GM18507 (cell line): ENCODE data around the gene PDK2.
A peak's percentile ranks its signal among the peaks of the same experiment; 100 is the strongest.

Source experiments
- DNase-seq: peaks from one replicate; pipeline ENCODE4 v3.0.0; 2011; ENCODE audit warnings: low read depth; ENCODE audit not compliant: insufficient read length; ENCODE audit errors: extremely low spot score
- FAIRE-seq: peaks from 2 replicates; lab custom pipeline; 2011; peaks lifted over from hg19 to GRCh38; lab: Jason Lieb, UNC

Gene PDK2

DNA sequence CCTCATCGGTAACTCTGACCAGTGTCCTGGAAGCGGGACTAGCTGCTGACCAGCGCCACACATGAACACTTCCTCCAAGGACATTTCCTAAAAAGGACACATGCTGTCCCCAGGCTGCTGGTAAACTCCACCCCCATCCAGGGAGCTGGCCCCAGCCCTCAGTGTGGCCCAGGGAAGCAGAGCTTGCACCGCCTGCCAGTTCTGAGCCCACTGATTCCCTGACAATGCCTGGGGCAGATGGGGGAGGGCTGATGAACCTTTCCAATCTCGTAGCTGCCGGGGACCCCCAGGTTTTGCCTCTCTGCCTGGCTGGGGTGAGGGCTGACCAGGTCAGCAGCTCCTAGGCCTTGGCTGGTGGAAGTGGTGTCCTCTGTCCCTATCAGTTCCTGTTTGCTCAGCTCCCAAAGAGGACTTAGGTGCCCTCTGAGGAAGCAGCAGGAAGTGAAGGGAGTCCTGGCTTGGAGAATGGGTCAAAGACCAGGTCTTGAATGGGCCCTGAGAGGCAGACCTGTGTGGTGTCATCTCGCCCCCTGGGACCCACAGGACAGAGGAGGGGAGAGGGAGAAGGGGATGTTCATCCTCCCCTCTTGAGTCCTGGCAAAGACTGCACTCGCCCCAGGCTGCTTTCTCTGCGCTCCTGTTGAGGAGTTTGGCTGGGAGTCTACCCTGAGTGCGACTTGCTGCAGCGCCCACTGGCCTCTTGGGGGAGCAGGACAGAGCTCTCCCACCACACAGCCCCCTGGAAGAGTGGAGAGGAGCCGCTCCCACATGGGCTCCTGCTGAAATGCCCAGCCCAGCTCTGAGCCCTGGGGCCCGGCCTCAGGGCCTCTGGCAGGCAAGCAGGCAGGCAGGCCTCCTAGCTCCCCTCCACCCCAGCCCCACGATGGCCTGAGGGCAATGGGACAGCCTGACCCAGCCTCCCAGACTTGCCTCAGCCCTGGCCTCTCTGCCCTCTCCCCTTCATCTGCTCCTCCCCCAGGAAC, 16.8 kb downstream of the PDK2 start:
- no peak for FAIRE-seq
- DNase-seq = no peak

DNA sequence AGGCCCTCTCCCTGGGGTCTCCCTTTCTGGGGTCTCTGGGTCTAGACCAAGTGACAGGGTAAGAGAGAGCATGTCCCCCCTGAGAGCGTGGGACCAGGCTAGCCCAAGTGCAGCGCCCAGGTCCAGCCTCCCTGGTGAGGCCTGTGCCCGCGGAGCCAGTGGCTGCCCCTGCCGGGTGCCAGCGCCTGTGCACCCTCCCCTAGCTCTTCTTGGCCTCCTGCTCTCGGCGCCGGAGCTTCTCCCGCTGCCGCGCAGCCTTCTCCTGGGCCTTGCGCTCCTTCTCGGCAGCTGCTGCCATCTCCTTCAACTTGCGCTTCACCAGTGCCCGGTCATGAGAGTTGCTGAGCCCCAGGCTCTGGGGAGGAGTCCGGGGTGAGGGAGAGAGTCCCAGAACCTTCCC, 17.5 kb downstream of the PDK2 start:
- FAIRE-seq = no peak

GRCh38 chr17:50113624-50114320, 18.6 kb downstream of the PDK2 start:
- DNase-seq = no peak
- FAIRE-seq = no peak

More for the DNA sequence above, 17.5 kb downstream of the PDK2 start:
- no peak for DNase-seq

- DNase-seq (no peak), FAIRE-seq (no peak)
Measured at GRCh38 chr17:50114401-50114800, 19.2 kb downstream of the PDK2 start.

DNA sequence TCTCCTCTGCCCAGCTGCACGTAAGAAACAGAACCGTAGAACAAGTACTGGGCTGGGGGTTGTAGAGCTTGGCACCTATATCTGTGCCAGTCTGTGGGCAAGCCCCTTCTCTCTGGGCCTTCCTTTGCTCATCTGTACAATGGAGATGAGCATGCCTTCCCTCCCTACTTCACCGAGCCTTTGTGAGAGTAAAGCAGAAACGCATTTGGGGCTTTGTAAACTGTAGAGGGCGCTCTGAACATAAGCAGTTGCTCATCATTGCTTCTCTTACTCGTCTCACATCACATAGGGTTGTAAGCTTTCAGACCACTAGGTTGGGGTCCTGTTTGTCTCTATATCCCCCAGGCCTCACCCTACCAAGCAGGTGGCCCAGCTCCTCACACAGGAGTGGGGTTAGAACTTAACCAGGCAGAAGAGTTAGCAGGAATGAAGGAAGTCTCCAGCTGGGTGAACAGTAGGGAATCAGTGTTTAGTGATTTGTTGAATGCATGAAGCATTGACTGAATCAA, 19.8 kb downstream of the PDK2 start:
- DNase-seq = no peak
- no peak for FAIRE-seq

DNA sequence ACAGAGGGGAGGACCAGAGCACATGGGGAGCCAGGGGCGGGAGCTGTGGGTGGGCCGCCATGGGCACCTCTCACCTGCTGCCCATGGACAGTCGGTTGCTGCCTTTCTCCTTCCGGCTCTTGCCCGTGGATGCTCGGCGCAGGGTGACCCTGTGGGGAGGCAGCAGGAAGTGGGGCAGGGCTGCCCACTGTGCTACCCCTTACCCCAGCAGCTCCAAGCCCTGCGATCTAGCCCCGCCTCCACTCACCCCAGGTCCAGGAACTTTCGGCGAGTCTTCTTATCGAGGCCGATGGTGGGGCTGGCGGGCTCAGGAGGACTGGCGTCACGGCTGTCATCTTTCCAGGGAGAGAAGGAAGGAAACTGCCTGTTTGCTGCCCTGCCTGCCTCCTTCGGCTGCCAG, 20.6 kb downstream of the PDK2 start:
- FAIRE-seq = no peak
- DNase-seq = no peak

- FAIRE-seq (peak; percentile 31), DNase-seq (no peak)
Measured at GRCh38 chr17:50117202-50118051, 22.3 kb downstream of the PDK2 start.

GRCh38 chr17:50118076-50118827, 23.1 kb downstream of the PDK2 start:
- no peak for DNase-seq
- FAIRE-seq = no peak

- FAIRE-seq (no peak), DNase-seq (no peak)
Measured at GRCh38 chr17:50118828-50119218, 23.7 kb downstream of the PDK2 start.

DNA sequence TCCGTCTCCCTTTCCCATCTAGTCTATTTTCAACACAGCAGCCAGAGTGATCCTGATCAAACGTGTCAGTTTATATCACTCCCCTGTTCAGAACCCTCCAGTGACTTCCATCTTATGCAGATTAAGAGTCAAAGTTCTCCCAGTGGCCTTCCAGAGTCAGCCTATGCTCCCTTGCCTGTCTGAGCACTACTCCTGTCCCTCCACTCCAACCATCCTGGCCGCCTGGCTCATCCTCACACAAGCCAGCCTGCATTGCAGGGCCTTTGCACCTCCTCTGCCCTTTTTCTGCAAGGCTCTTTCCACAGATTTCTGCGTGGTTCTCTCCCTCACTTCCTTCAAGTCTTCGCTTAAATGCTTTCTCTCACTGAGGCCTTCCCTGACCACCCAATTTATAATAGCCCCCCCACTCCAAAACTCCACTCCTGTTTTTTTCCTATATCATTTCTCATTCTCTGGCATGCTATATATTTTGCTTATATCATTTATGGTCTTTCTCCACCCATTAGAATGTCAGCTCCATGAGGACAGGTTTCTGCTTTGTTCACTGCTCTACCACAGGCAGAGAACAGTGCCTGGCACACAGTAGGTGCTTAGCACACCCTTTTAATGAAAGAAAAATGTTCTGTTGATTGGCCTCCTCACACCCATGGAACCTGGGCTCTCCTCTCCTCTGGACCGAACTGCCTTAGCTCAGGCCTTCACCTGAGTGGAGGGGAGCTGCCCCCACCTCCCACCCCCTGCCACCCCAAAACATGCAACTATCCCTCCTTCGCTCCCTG, 25.5 kb downstream of the PDK2 start:
- FAIRE-seq (no peak), DNase-seq (no peak)

DNA sequence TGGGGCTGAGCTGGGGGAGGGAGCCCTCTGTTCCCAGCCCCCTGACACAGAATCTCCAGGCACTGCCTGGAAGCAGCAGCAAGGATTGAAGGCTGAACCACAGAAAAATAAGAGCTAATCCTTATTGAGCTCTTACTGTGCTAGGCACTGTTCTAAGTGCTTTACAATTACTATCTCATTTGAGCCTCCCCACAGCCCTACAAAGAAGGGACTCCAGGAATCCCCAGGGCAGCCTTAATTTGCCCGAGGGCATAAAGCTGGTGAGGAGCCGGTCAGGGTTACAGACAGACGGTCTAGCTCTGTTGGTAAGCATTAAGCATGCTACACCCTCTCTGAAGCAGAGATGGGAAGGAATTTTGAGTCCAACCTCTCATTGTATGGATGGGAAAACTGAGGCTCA, 27.8 kb downstream of the PDK2 start:
- no peak for FAIRE-seq
- DNase-seq = no peak

GRCh38 chr17:50123649-50124349, 28.6 kb downstream of the PDK2 start:
- no peak for FAIRE-seq
- no peak for DNase-seq

DNA sequence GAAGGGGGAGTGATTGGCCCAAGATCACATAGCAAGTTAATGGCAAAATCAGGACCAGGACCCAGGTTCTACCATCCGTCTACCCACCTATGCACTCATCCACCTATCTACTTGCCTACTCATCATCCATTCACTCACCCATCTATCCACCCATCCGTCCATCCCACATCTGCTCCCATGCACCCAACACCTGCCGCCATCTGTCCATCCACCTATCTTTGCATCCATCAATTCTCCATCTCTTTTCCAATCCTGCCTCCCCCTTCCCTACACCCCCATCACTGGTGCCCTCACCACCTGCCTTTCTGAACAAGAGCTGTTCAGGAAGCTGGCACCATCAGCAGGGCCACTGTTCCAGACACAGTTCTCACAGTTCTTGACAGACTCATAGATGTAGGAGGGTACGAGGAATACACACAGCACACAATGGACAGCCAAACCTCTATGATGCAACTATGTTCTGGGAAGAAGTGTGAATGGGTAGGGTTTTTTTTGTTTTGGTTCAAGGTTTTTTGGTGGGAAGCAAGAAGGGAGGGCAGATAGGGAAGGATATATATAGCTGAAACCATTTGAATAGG, 30.4 kb downstream of the PDK2 start:
- FAIRE-seq (no peak), DNase-seq (no peak)

GRCh38 chr17:50127697-50128361, 32.7 kb downstream of the PDK2 start:
- no peak for DNase-seq
- FAIRE-seq = peak; percentile 74

- no peak for FAIRE-seq
- no peak for DNase-seq
Measured at GRCh38 chr17:50128441-50129352, 33.5 kb downstream of the PDK2 start.

DNA sequence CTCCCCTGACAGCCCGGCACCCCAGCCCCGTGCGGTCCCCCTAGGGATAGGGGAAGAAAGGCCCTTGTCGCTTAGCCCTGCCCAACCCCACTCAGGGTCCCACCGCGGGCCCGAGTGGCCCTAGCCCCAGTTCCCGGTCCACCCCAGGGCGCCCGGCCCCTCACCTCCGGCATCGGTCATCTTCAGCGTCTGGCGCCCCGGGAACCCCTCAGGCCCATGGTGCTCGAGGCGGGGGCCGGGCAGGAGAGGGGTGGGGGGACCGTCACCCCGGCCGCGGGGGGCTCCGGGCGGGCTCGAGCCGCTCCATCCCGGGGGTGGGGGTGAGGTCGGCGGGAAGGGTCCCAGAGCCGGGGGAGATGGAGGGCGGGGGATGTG, 34.2 kb downstream of the PDK2 start:
- DNase-seq (no peak), FAIRE-seq (no peak)
